ENCODE results near the gene OR52L1.
A peak's percentile ranks its signal among the peaks of the same experiment; 100 is the strongest.
"Not testable (repeated sequence)": the region's sequence is repeated elsewhere in the genome, so short reads cannot be mapped to it uniquely, and the experiment has no call there.

Gene OR52L1

DNA sequence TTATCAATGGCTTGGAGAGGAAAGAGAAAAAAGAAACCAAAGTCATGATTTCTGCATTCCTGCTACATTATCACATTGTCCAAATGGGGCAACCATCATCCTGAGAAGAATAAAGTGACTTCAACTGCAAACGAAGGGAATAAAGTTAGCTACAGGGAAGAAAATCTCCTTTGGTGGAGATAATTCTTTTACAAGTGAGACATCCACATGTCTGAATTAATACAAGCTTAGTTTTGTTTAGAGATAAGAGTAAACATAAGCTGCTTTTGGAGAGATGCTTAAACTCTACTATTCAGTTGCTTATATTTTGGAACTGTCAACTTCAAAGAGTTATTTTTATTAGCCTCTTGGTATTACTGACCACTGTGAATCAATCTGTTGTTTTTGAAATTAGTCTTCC, at the start of gene OR52L1:
Gene OR52L1, minus strand, starts transcription at position 101 of the 400 bp plus-strand sequence. Its CDS starts 55 bp downstream, at position 46.
- no peak for DNase-seq

DNA sequence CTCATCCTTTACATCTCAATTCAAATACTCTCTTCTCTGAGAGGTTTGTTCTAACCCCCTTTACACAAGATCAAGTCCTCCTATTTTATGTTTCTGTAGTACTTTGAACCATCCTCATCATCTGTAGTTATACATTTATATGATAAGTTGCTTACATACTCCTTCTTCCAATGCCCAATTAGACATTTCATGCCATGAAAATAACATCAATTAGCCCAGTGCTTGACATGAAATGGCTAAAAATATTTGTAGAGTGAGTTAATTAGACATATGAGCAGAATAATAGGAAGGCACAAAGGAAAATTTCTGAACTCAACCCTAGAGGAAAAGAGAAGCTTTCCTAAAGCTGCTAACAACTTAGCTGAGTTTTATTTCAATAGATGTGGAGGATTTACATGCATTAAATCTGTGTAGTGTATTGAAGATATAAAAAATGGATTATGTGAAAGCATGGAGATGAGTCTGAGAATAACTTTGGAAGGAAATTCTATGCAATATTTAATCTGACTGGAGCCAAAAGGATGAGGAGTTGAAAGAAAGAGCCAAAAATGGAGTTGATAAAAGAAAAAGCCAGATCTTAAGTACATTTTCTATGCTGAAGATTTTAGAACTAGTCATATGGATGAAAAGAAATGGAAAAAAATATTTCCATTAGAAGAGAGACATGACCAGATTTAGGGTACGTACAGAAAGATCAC, 44.1 kb upstream of the OR52L1 start, which contains the start of gene OR56A1:
Gene OR56A1, minus strand, starts transcription at position 51 of the 698 bp plus-strand sequence. CDS start 3,066 bp downstream, outside the sequence.
- DNase-seq = no peak

DNA sequence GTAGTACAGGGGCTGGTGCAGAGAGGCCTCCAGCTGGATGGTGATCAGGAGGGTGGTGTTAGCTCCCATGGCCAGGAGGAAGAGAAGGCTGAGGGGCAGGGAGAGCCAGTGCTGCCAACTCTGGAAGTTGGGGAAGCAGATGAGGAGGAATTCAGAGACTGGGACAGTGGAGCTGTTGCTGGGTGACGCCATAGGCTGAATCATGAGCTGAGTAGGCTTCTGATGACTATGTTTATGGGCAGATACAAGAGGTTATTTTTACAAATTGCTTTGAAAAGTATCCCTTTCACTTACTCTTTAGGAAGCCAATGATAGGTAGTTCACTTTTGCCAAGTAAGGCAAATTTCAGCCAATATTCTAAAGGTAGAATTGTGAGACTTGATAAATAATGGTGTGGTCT, 40.7 kb upstream of the OR52L1 start:
- DNase-seq = no peak

DNA sequence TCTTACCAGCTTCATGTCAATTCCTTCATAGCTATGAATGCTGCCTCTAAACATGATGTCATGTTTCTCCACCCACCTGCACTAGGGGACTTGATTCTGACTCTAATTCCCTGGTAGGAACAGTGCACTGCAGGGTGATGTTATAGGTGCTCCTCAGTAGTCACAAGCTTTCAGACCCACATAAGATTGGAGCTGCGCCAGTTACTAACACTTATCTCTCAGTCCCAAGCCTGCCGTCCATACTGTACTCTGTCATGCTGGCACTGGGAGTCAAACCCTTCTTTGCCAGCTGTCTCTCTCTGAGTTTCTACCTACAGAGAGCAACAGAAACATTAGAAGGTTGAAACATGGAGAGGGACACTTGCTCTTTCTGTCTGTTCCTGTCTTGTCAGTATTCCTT, 38.3 kb upstream of the OR52L1 start:
- no peak for DNase-seq

DNA sequence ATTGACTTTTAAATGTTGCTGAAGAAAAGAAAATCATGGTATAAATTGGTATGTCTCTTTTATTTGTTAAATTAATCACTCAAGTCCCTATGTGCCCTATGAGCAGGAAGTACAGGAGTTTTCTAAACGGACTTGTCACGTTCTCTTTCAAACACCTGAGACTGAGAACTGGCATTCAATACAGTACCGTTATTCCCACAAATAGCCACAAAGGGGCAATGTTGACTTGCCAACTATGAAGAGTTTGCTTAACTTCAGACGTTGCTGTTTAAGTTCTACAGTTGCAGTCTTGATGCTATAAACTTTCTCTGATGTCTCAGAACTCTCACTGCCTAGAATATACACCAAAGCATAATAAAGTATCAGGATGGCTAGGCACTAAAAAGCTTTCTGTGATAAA, 36.2 kb upstream of the OR52L1 start:
- peak; percentile 61 for DNase-seq

DNA sequence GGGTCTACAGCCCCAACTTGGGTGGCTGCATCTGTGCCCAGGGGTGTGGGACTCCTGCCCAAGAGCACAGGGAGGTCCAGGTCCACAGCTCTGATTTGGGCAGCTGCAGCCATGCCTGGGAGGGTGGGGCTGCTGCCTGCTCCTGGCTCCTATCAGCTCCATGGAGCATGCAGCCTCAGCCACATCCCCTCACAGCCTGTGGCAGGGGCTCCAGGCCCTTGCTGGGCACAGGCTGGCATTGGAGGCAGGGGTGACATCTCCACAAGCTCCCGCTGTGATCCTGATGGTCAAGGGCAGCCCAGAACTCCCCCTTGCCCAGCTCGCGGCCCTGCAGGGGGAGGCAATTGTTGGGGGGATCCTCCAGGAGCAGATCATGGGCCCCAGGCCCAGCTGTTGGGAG, 26.3 kb upstream of the OR52L1 start:
- DNase-seq = no peak

DNA sequence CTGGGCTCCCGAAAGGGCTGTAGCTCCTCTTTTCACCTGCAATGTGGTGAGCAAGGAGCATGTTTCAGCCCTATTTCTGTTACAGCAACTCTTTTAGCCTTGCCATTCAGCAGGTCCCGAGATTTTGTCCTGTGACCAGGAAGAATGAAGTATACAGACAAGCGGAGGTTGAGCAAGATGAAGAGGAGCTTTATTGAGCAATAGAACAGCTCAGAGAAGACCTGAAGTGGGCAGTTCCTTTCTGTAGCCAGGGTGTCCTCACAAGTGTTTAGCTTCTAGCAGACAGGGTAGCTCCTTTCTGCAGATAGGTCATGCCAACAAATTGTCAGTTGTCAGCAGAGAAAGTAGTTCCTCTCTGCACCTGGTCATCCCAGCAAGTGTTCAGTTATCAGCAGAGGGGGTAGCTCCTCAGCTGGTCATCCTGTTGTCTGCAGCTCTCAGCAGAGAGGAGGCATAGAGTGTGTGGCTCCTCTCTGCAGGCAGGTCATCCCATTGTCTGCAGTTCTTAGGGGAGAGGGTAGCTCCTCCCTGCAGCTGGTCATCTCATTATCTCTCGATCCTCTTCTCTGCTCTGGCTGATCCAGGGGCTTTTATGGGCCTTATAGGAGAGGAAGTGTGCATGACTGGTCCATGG, 25.4 kb upstream of the OR52L1 start:
- DNase-seq = no peak

DNA sequence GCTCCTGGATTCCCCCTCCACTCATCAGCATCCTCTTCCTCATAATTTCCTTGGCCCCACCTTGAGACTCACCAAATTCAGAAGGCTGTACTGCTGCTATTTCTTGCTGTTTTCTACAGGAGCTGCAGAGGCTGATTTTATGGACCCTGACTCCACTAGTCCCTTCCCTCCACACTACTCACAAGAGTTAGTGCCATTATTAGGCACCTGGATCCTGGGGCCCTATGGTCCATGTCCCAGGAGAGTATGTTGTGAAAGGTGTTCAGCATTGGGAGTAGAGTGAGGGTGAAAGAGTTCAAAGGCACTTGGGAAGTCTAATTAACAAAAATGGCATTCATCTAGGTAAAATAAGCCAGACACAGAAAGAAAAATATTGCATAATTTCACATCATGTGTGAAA, 20.1 kb upstream of the OR52L1 start, which contains the start of gene OR56A4:
Gene OR56A4, minus strand, starts transcription at position 101 of the 400 bp plus-strand sequence. CDS start 3,954 bp downstream, outside the sequence.
- no peak for DNase-seq

DNA sequence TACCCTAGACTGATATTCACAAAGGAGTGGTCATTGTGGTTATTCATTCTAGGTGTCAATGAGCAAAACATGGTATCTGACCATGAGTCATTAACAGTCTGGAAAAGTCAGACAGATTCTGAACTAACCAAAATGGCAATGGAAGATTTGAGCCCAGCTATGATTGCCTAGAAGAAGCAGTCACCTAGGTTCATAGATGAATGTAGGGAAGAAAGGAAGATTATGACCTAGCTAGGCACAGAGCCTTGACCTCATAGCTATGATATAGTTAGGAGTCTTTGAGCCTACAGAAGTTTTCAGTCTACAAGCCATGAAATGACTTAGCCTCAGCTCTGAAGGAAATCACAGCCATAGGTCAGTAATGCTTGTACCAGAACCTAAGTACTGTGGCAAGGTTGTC, 19.6 kb upstream of the OR52L1 start:
- DNase-seq = no peak

DNA sequence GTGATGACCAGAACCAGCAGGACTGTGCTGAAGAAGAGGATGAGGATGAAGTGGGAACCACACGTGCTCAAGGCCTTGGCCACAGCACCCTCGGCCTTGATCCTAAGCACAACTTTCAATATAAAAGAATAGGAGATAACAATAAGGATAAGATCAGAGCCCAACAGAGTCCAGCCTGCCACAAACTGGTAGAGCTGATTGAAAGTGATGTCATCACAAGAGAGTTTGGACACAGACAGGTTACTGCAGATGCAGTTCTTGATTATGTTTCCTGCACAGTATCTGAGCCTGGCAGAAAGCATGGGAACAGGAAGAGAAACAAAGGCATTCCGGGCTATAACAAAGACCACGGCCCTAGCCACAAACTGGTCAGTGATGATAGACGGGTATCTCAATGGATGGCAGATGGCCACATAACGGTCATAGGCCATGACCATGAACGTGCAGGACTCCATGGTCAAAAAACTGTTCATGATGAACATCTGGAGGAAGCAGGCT, 15.5 kb upstream of the OR52L1 start:
- DNase-seq = no peak

DNA sequence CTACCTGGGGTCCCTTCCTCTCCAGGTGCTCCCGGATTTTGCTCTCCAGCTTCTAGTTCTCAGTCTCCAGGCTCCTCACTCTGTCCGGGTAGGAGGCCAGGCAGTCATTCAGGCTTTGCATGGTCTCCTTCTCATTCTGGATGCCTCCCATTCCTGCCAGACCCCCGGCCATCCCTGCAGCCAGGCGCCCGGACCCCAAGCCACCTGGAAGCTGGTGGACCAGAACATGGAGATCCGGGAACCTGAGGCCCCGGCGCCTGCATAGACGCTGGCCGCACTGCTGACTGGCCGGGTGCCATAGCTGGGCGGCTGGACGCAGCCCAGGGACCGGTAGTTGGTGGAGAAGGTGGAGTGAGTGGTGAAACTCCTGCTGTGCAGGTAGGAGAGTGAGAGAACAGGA, 8.0 kb upstream of the OR52L1 start:
- no peak for DNase-seq

DNA sequence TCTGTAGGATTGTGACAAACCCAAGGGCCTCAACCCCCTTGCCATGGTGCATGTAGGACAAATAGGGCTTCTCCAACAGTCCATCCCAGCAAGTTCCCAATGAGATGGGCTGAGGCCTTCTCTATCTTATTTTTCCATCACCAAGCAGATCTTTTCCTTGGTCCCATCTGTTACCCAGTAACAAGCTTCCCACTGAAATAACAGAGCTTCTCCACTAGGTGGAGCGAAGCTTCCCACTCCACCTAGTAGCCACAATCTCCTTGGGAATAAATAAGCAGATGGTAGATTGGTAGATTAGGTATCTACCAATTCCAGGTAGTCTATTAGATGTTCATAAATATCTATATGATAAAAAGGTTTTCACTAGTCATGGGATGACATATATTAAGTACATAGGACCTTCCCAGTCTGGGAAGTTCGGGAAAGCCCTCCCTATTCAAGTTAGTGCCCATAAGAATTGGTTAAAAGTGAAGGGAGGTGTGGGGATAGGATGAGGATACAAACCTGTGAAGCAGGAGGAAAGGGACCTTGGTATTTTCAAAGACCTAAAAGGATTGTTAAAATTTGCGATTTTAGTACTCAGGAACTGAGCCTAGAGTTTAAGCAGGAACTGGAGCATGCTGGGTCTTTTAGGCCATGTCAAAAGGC, 5.9 kb upstream of the OR52L1 start:
- DNase-seq = no peak

DNA sequence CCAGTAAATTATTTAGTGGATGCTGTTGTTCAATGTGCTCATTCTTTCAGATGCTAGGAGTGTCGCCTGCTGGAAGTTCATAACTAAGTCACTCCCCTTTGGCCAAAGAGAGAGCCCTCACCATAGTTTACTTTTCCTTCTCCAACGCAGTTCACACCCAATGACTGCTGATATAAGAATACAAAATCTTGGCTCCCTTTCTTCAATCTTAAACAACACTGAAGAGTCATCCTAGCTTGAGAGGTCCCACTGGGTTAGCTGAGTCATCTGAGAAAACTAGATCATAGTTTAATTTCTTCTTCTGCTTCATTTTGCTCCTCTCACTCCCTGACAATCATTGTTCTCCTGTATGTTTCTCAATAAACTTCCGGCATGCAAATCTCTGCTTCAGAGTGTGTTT, 5.4 kb upstream of the OR52L1 start:
- no peak for DNase-seq

DNA sequence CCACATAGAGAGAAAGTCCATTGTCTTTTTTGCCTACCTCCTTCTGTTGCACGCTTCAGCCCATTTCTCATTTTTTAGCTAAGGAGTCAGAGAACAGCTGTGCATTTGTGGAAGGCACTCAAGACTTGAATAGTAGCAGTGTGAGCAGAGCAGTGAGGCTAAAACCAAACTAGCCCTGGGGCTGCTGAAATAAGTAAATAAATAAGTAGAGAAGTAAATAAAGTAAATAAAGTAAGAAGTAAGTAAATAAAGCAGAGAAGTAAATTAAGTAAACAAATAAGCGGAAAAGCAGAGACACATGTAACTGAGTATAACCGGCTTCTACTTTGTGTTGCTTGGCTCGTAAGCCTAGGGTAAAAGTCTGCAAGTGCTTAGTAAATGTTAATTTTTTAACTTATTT, 2.4 kb upstream of the OR52L1 start:
- DNase-seq = no peak

DNA sequence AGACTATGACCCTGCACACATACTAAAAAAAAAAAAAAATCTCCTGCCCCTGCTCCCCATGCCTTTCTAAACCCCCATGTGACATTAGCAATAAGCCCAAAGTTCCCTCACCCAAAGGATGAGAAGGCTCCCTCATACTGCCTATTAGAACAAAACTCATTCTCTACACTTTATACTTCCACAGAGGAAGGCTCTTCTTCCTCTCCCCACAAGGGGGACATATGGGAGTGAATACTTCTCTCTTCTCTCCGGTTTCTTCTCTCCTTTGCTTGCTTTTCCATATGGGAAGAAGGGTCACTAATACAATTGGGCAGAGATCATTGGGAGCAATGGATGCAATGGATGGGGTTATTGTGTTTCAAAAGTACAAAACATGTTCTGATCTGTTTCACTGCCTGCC, 3.3 kb downstream of the OR52L1 start:
- DNase-seq = no peak

DNA sequence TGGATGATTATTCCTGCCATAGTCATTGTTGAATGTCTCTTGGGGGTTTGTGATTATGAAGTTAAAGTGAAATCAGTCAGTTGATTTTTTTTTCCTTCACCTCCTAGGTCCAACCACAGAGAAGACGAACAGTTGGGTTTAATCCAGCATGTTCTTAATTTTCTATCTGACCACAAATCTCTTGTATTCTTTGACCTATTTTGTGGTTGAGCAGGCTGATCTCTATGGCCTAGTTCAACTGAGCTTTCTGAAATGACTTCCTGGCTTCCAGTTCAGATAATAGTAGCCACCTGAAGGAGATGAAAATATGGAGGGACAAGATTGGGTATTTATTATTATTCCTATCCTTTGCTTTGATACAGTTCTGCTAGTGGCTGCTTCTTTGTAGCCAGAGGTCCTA, 13.3 kb downstream of the OR52L1 start:
- no peak for DNase-seq

DNA sequence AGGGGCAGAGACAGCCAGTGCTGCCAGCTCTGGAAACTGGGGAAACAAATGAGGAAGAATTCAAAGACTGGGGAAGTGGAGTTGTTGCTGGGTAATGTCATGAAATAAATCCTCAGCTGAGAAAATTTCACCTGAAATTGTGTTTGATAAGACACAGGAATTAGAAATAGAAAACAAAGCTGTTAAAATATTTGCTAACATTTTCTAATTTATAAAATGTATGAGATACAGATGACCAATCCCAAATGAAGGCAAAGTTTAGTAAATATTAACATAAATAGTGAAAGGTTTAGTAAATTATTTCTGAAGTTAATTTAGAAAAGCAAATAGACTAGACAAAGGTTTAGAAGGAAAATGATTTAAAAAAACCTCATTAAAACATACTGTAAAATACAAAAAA, 18.4 kb downstream of the OR52L1 start, which contains the start of gene OR56A5:
Gene OR56A5, minus strand, starts transcription at position 101 of the 400 bp plus-strand sequence. Its CDS starts 0 bp downstream, at position 101.
- no peak for DNase-seq

DNA sequence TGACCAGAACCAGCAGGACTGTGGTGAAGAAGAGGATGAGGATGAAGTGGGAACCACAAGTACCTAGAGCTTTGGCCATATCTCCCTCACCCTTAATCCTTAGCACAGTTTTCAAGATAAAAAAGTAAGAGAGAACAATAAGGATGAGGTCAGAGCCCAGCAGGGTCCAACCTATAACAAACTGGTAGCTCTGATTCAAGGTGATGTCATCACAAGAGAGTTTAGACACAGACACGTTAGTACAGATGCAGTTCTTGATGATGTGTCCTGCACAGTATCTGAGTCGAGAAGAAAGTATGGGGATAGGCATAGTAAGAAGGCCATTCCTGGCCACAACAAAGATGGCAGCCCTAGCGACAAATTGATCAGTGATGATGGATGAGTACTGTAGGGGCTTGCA, 19.1 kb downstream of the OR52L1 start:
- no peak for DNase-seq

DNA sequence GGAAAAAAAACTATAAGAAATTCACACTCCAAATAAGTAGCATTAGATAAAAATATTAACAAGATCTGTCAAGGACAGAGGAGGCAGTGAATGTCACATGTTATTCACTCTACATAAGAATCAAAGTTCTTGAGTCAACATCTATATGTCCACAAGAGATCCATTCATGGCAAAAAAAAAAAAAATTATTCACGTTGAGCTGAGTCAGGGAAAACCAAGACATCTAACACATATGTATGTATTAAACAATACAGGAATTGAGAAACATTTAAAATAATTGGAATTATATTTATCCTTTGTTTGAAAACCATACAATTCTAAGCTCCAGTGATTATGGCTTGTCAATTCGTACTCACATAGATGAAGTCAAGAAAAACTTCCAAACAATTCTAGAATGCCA, 19.8 kb downstream of the OR52L1 start:
- DNase-seq = no peak

DNA sequence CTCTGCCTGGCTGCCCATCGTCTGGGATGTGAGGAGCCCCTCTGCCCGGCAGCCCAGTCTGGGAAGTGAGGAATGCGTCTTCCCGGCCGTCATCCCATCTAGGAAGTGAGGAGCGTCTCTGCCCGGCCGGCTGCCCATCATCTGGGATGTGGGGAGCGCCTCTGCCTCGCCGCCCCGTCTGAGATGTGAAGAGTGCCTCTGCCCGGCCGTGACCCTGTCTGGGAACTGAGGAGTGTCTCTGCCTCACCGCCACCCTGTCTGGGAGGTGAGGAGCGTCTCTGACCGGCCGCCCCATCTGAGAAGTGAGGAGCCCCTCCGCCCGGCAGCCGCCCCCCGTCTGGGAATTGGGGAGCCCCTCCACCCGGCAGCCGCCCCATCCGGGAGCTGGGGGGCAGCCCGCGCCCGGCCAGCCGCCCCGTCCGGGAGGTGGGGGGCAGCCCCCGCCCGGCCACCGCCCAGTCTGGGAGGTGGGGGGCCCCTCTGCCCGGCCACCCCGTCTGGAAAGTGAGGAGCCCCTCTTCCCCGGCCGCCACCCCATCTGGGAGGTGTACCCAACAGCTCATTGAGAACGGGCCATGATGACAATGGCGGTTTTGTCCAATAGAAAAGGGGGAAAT, 26.0 kb downstream of the OR52L1 start:
- DNase-seq = not testable (repeated sequence)

DNA sequence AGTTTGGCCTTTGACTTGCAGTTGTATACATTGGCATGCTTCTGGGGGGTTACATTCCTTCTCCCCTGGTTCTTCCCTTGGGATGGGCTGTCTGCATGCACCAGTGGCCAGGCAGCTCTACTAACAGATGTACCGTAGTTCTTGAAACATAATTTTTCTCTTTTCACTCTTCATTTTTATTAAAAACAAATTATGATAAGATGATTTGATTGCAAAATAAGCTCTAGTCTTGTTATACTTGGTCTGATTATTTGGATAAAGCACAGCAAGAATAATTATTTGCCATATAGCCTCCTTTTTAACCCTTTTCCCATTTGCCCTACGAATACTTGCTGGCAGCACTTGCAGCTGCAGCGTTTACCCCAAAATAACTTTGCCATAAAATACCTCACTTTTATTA, 31.2 kb downstream of the OR52L1 start:
- no peak for DNase-seq

DNA sequence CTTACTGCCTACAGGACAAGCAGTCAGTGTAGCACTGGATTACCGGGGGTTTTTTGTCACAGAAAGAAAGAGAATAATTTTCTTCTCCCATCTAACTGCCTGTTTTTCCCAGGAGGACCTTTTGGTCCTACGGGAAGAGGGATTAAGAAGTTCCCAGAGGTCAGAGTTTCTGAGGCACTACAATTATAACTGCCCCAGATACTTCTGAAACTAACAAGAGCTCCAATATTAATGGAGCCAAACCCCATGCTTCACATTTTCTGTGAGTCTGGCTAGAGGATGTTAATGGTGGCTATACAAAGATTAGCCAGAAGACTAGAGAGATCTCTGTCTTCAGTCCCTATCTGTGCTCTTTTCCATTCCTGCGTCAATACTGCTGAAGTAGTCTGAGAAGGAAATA, 44.8 kb downstream of the OR52L1 start, which contains the start of gene OR56A3:
Gene OR56A3, plus strand, starts transcription at position 301 of the 400 bp plus-strand sequence. CDS start 5,096 bp downstream, outside the sequence.
- no peak for DNase-seq

DNA sequence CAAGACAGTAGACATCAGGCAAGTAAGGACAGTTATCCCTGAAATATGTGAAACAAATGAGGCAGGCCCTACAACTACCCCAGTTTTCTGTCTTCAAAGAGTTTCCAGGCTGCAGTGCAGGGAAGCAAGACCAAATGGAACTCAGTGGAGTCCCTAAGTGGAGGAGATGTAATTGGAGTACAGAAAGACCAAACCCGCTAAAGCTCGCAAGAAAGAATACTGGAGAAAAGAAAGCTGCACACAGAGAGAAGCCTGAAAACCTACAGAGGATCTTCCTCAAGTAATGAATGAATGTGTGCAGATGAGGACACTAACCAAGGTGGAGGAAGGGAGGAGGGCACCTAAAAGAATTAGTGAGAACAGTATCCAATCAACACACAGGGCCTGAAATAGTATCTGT, 46.0 kb downstream of the OR52L1 start:
- DNase-seq = no peak

Data from NCI-H345 (cell line).